T-helper 1 cell treated with Interleukin-12 subunit alpha and Interleukin-12 subunit beta and Interleukin-4 antibody, amounts not matched to agents 30 μg/mL and 1 μg/mL, for 36 hours (primary cell): ENCODE data around the gene RIPOR2.

Experiments
- H3K27ac Mint-ChIP-seq: one replicate; pipeline ENCODE4 v1.8.0; 2021; ENCODE audit warnings: mild to moderate bottlenecking, mixed read lengths
- H3K27me3 Mint-ChIP-seq: one replicate; pipeline ENCODE4 v1.8.0; 2021; ENCODE audit warnings: low read depth, mixed read lengths
- H3K36me3 Mint-ChIP-seq: one replicate; pipeline ENCODE4 v1.8.0; 2021; ENCODE audit warnings: low read depth, mixed read lengths
- H3K4me1 Mint-ChIP-seq: one replicate; pipeline ENCODE4 v1.8.0; 2021; ENCODE audit warnings: low read depth, mixed read lengths
- H3K4me3 Mint-ChIP-seq: one replicate; pipeline ENCODE4 v1.8.0; 2021; ENCODE audit warnings: mild to moderate bottlenecking, moderate library complexity, mixed read lengths
- H3K9me3 Mint-ChIP-seq: one replicate; pipeline ENCODE4 v1.8.0; 2021; ENCODE audit warnings: mixed read lengths

RIPOR2 gene

DNA sequence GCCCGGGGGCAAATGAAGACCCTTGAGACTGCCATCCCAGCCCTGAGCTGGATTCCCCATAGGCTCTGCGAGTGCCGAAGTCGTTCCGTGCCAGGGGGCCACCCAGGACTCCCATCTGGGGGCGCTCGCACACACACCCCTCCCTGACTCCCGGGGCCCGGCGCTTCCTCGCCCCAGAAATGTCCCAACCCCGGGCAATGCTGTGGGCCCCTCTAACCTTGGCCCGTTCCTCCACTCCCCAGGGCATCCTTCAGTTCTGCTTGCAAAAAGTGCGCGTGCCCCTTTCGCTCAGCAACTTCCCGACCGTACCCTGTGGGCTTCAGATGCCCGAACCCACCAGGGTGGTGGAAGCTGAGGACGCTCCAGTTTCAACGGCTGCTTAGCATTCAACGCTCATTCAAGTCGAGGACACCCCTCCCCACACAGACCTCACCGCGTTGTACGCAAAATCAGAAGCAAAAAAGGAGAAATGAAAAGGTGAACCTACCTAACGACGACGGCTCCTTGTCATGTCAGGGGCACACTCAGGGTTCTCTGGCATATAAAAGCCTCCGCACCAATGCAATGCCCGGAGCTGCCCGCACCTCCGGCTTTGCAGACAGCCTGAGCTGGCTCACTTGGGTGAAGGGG, 25.3 kb downstream of the RIPOR2 start:
- Mint-ChIP-seq H3K4me1 (peaks cover 81% of the 10 kb centered on the region), H3K27me3 (no peaks in the 10 kb centered on the region), H3K4me3 (peak overlapping the region; percentile 83), H3K9me3 (no peaks in the 10 kb centered on the region), H3K27ac (peak overlapping the region; percentile 84), H3K36me3 (peaks cover 61% of the 10 kb centered on the region)

DNA sequence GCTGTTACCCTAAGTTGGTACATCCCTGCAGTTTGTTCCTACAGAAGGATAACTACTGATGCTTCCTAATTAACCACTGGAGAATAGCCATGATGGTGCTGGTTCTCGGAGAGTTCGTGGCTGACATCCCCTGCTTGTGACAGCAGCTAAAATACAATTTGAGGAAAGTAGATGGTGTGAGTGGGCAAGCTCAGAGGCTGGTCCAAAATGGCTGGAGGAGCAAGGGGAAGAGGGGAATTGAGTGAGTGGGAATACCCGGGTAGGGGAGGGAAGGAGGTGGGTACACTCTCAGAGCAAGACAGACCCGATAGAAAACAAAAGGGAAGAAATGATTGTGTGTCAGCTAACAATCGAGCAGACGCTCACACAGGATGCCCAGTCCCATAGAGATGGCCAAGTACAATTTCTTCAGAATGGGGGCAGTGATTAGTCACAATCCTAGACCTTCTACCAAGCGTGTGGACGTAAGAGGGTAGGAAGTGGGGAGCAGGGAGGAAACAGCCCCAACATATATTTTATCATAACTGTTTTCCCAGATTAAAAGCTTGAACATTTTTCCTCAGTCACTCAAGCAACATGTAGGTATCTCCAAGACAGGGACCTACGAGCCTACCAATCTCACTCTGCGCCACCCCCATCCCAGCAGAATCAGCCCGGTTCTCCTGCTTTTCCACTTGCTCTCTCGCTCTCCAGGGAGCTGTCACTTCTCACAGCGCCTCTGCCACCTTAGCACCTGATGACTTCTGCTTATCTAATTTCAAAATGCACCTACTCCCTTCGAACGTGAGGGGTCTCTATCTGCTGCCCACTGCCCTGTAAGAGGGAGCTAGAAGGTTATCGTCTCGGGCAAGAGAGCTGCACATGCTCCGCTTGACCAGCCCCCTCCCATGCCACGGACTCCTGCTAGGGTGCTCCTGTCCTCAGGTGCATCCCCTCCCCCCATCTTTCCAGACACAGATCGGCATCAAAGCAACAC, 26.2 kb downstream of the RIPOR2 start:
- H3K27me3 Mint-ChIP-seq = no peaks in the 10 kb centered on the region
- peaks cover 64% of the 10 kb centered on the region for H3K36me3 Mint-ChIP-seq
- peak overlapping the region; percentile 84 for H3K27ac Mint-ChIP-seq
- H3K9me3 Mint-ChIP-seq = no peaks in the 10 kb centered on the region
- peak overlapping the region; percentile 83 for H3K4me3 Mint-ChIP-seq
- H3K4me1 Mint-ChIP-seq = peaks cover 79% of the 10 kb centered on the region

DNA sequence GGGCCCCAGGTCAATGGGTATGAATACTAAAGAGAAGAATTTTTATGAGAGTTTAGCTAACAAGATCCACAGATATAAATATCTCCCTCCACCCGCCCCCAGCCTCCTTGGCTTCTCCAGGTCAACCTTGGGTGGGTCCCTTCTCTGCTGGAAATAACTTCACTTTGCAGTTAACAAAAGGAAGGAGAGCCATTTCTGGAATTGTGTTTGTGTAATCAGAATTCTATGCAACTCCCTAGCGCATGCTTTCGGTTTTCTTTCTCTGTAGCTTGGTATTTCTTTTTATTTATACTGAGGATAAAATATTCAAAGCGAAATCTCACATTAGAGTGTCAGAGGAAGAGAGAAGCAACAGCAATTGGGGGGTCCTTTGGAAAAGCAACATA, 27.1 kb downstream of the RIPOR2 start:
- peak overlapping the region; percentile 84 for H3K27ac Mint-ChIP-seq
- no peaks in the 10 kb centered on the region for H3K27me3 Mint-ChIP-seq
- H3K4me3 Mint-ChIP-seq = peak overlapping the region; percentile 83
- H3K4me1 Mint-ChIP-seq = peaks cover 80% of the 10 kb centered on the region
- H3K36me3 Mint-ChIP-seq = peaks cover 71% of the 10 kb centered on the region
- H3K9me3 Mint-ChIP-seq = no peaks in the 10 kb centered on the region

DNA sequence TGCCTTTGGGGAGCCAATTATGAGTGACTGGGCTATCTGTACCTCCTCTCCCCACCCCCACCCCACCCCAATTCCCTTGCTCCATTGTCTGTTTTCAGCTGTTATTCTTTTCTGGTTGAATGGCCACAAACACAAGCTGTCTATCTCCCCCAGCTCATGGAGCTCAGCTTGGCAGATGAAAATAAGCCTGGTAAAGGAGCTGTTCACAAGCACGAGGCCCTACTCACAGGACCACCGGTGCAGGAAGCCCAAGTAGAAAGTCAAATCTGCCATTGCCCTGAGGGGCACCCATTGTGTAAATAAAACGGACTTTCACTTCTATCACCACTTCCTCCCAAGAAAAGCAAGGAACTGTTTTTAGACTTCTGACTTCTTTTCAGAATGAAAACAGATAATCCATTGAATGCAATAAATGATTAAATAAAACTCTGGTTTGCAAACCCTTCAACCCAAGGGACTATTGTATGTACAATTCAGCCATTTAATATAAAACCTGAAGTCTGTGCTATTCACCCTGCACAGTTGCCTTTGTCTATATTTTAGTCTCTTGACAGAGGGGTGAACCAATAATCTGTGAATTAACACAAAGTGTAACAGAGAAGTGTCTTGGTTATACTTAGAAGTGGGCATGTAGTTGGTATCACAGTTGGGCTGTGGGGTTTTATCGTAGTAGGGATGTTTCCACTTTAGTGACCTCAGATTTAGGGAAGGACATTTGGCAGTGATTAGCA, 27.7 kb downstream of the RIPOR2 start:
- no peaks in the 10 kb centered on the region for H3K27me3 Mint-ChIP-seq
- H3K4me1 Mint-ChIP-seq = peaks cover 78% of the 10 kb centered on the region
- peaks cover 73% of the 10 kb centered on the region for H3K36me3 Mint-ChIP-seq
- peak overlapping the region; percentile 84 for H3K27ac Mint-ChIP-seq
- peak overlapping the region; percentile 78 for H3K4me3 Mint-ChIP-seq
- H3K9me3 Mint-ChIP-seq = no peaks in the 10 kb centered on the region

DNA sequence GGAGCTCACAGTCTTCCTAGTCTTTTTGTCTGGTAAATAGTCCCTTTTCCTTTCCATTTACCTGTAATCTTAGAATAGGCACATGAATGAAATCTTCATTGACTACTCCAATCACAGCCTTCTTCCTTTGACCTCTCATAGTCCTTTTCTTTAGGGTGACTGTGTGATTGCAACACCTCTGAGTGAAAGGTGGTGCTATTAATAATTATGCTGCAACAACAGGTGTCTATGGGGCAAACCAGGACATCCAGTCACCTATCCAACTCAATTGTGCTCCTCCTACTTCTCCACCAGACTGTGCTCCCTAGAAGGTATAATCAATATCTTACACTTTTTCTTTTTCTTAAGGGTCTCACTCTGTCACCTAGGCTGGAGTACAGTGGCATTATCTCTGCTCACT, 29.4 kb downstream of the RIPOR2 start:
- Mint-ChIP-seq H3K4me3 (no peak overlapping the region), H3K27me3 (no peaks in the 10 kb centered on the region), H3K36me3 (peaks cover 68% of the 10 kb centered on the region), H3K27ac (no peak overlapping the region), H3K4me1 (peaks cover 76% of the 10 kb centered on the region), H3K9me3 (no peaks in the 10 kb centered on the region)

DNA sequence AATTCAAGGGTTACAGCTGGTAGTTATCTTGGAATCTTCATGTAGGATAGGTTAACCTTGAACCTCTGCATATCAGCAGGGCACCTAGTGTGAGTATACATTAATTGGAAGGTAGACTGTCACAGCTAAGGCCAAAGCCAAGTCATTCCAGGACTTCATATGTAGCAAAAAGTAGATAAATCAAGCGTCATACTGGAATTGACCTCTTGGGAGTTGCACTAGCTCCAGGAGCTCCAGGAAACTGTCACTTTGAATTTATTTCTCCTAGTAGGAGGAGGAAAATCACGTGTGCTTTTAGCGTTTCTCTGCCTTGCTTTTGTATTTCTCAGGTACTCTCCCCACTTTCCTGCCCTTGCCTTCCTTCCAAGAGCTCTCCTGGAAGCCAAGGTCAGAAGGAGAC, 30.3 kb downstream of the RIPOR2 start:
- Mint-ChIP-seq H3K36me3 (peaks cover 72% of the 10 kb centered on the region), H3K9me3 (no peaks in the 10 kb centered on the region), H3K27me3 (no peaks in the 10 kb centered on the region), H3K4me1 (peaks cover 81% of the 10 kb centered on the region), H3K27ac (peak overlapping the region; percentile 53), H3K4me3 (no peak overlapping the region)

DNA sequence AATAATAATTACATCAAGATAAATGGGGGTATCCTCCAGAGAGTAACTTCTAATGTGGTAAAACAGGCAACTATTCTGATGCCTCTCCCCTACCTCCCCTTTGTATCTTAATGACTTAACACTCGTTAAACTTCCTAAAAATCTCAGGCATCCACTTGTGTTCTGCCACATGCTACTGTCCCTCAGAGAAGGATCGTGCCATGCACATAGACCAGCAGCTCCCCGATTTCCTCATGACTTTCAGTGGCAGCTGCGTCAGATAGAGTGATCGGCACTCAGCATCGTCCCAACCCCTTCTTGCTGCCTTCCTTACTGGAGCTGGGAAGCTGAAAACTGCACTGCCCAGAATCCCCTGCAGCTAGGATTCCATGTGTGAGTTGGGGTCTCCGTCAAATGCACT, 32.1 kb downstream of the RIPOR2 start:
- H3K36me3 Mint-ChIP-seq = peaks cover 67% of the 10 kb centered on the region
- H3K4me1 Mint-ChIP-seq = peaks cover 79% of the 10 kb centered on the region
- no peak overlapping the region for H3K27ac Mint-ChIP-seq
- H3K9me3 Mint-ChIP-seq = no peaks in the 10 kb centered on the region
- H3K27me3 Mint-ChIP-seq = no peaks in the 10 kb centered on the region
- no peak overlapping the region for H3K4me3 Mint-ChIP-seq

DNA sequence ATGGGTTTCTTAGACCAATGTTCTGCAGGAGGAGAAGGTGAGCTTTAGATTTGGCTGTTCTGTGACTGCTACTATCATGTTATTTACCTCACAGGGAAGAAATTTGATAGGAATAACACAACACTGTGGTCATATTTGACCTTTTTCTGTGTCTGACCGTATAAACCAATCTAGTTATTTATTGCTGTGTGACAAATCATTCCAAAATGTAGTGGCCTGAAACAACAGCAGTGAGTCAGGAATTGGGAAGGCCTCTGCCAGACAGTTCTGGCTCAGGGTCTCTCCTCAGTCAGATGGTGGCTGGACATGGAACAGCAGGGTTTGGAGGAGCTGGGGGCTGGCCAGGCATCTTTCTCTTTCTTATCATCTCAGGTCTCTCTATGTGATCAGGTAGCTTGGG, 33.0 kb downstream of the RIPOR2 start:
- H3K36me3 Mint-ChIP-seq = peaks cover 71% of the 10 kb centered on the region
- peak overlapping the region; percentile 39 for H3K4me3 Mint-ChIP-seq
- no peaks in the 10 kb centered on the region for H3K9me3 Mint-ChIP-seq
- peak overlapping the region; percentile 74 for H3K27ac Mint-ChIP-seq
- no peaks in the 10 kb centered on the region for H3K27me3 Mint-ChIP-seq
- peaks cover 76% of the 10 kb centered on the region for H3K4me1 Mint-ChIP-seq

DNA sequence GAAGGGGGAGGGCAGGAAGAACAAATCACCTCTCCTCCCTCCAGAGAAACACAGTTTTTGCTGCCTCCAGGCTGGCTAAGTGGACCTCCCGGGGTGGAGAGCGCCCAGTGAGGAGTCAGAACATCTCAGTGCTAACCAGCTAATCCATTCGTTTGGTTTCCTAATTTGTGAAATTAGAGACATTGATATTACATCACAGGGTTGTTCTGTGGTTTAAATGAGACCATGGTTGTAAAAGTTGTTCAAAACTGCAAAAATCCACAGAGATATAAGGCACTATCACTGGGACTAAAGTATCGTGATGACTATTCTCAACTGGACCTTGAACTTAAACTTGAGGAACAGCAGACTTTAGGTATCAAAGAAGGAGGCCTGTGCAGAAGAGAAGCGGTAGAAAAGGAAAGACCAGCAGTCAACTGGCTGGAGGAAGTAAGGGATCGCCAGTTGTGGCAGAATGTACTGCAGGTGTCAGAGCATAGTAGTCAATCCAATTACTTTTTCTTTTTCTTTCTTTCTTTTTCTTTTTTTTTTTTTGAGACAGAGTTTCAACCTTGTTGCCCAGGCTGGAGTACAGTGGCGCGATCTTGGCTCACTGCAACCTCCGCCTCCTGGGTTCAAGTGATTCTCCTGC, 33.9 kb downstream of the RIPOR2 start:
- H3K9me3 Mint-ChIP-seq = no peaks in the 10 kb centered on the region
- peak overlapping the region; percentile 61 for H3K4me3 Mint-ChIP-seq
- H3K36me3 Mint-ChIP-seq = peaks cover 65% of the 10 kb centered on the region
- H3K4me1 Mint-ChIP-seq = peaks cover 68% of the 10 kb centered on the region
- no peaks in the 10 kb centered on the region for H3K27me3 Mint-ChIP-seq
- peak overlapping the region; percentile 81 for H3K27ac Mint-ChIP-seq

DNA sequence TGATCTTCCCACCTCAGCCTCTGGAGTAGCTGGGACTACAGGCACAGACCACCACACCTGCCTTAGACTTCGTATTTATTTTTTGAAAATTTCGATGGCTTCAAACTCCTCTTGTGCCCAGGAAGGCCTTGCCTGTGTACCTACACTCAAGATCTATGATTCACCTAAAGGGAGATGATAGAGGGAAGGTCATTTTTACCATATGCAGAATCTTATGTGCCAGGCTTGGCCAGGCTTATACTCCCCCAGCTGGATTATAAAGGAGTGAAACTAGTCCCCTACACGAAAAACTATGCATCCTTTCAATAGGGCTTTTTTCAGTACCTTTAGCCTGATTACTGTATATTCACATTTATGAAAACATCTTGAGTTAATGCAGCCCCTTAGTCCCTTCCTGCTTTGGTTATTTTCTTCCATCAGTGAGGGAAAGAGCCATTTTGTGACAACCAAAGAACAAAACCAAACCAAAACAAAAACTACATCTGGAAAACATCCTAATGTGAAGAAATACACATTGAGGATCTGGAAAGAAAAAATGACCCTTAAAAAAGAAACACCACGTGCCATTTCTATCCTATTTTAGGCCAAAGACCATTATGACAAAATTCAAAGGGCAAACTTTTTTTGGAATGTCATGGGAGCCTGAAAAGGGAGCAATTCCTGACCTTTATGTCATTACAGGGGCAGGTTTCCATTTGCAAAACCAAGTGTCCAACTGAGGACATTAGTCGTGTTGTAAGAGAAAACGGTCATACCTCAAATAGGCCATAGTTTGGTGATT, 34.7 kb downstream of the RIPOR2 start:
- peaks cover 64% of the 10 kb centered on the region for H3K4me1 Mint-ChIP-seq
- no peaks in the 10 kb centered on the region for H3K27me3 Mint-ChIP-seq
- H3K9me3 Mint-ChIP-seq = no peaks in the 10 kb centered on the region
- peaks cover 61% of the 10 kb centered on the region for H3K36me3 Mint-ChIP-seq
- peak overlapping the region; percentile 61 for H3K4me3 Mint-ChIP-seq
- peak overlapping the region; percentile 81 for H3K27ac Mint-ChIP-seq

DNA sequence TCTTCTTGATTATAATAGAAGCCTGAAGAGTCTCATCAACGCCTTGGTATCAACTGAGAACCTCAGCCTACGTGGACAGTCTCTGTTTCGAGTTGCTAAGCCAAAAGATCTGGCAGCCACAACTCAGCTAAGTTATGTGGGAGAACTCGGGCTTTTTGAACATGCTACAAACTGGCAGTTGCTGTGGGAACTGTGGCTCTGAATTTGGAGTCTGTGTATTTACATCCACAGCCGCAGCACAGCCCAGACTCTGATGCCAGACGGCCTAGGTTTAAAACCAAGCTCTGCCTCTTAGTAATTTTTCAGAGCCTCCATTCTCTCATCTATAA, 35.8 kb downstream of the RIPOR2 start:
- H3K9me3 Mint-ChIP-seq = no peaks in the 10 kb centered on the region
- no peaks in the 10 kb centered on the region for H3K27me3 Mint-ChIP-seq
- H3K4me3 Mint-ChIP-seq = peak overlapping the region; percentile 42
- H3K4me1 Mint-ChIP-seq = peaks cover 57% of the 10 kb centered on the region
- H3K36me3 Mint-ChIP-seq = peaks cover 54% of the 10 kb centered on the region
- H3K27ac Mint-ChIP-seq = peak overlapping the region; percentile 82

DNA sequence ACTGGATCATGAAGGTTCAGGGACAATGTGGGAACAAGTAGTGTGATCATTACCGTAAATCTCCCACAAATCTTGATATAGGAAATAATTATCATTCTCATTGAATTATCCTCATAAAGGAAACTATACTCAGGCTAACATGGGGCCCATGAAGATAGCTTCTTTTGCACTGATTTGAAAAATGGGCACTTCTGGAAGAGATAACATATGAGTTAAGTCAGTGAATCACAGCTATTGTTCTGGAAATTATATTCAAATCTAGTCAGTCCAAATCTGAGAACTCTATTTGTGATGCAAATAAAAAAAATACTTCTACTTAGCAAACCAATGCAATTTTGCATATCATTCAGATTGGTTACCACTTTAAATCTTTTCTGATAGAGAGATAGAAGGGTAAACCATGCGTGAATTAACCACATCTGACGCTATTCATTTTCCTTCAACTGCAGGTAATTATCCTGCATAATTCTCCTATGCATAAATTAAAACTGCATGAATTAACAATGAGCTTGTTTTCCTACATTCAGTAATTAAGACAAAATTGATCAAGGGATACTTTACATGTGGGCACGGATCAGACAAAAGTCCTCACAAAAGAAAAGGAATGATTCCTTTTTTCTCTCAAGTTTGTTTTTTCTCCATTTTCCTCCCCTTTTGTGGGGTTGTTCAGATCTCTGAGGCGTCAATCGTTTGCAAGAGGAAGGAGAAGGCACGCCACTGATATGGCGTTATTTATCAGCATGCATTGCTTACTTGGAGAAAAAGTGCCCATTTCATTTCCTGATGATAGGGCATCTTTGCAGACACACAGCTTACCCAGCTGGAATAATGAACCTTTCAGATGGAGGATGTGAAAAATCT, 36.4 kb downstream of the RIPOR2 start:
- H3K27ac Mint-ChIP-seq = peak overlapping the region; percentile 82
- H3K4me3 Mint-ChIP-seq = peak overlapping the region; percentile 42
- peaks cover 58% of the 10 kb centered on the region for H3K4me1 Mint-ChIP-seq

DNA sequence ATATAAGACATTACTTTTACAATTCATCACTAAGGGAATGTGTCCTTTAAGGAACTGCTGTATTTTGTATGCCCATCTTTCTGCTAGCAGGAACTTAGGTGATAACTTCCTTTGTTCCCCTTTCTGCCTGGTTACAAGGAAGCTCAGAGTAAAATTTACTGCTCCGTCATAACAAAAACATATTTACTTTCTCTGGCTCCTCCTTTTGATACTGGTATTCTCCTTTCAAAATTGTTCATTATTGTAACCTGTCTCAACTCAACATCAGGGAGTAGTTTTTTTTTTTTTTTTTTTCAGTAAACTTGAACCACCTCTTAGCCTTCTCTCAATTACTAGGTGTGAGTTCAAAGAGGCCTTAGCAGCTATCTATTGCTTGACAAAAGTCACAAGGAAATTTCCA, 37.1 kb downstream of the RIPOR2 start:
- Mint-ChIP-seq H3K27ac (peak overlapping the region; percentile 58), H3K27me3 (no peaks in the 10 kb centered on the region), H3K9me3 (no peaks in the 10 kb centered on the region), H3K36me3 (peaks cover 52% of the 10 kb centered on the region), H3K4me1 (peaks cover 59% of the 10 kb centered on the region), H3K4me3 (no peak overlapping the region)

More for the DNA sequence above, 36.4 kb downstream of the RIPOR2 start:
- peaks cover 52% of the 10 kb centered on the region for H3K36me3 Mint-ChIP-seq
- H3K9me3 Mint-ChIP-seq = no peaks in the 10 kb centered on the region
- H3K27me3 Mint-ChIP-seq = no peaks in the 10 kb centered on the region
